ENCODE results near the gene TMEM52. TPM values are rescaled to one million over a fixed set of nuclear protein-coding genes. Genes with fewer than 3 reads are reported as not detected.
A peak's percentile ranks its signal among the peaks of the same experiment; 100 is the strongest.

The TMEM52 gene
- polyA plus RNA-seq, 3 donors: 1.5 to 2.2 (median 1.8) TPM

GRCh38 chr1:1928231-1929101 is 9.4 kb upstream of the TMEM52 start:
- DNase-seq: no peak

- DNase-seq: no peak
These were observed 8.7 kb upstream of the TMEM52 start for GRCh38 chr1:1927751-1928150.

- no peak for DNase-seq
These were observed 8.0 kb upstream of the TMEM52 start for GRCh38 chr1:1926886-1927660.

- no peak for DNase-seq
These were observed 7.3 kb upstream of the TMEM52 start for GRCh38 chr1:1926346-1926811.

GRCh38 chr1:1925437-1926345 is 6.6 kb upstream of the TMEM52 start:
- no peak for DNase-seq

GRCh38 chr1:1924849-1925248 is 5.8 kb upstream of the TMEM52 start:
- no peak for DNase-seq

- no peak for DNase-seq
These were observed 5.3 kb upstream of the TMEM52 start for GRCh38 chr1:1924386-1924785.

GRCh38 chr1:1922956-1923833 is 4.1 kb upstream of the TMEM52 start:
- DNase-seq: no peak

- DNase-seq: no peak
These were observed 3.5 kb upstream of the TMEM52 start for GRCh38 chr1:1922702-1922955.

GRCh38 chr1:1921901-1922701 is 3.0 kb upstream of the TMEM52 start:
- no peak for DNase-seq

GRCh38 chr1:1921459-1921862 is 2.4 kb upstream of the TMEM52 start:
- no peak for DNase-seq

- DNase-seq: no peak
These were observed 1.8 kb upstream of the TMEM52 start for GRCh38 chr1:1920608-1921458.

GRCh38 chr1:1920057-1920607 is 1.1 kb upstream of the TMEM52 start:
- no peak for DNase-seq

- peak; percentile 95 for DNase-seq
These were observed 401 bp upstream of the TMEM52 start for GRCh38 chr1:1919304-1920056.

- no peak for DNase-seq
These were observed 831 bp downstream of the TMEM52 start for GRCh38 chr1:1917995-1918900.

GRCh38 chr1:1917304-1917976 is 1.6 kb downstream of the TMEM52 start:
- DNase-seq: no peak

- no peak for DNase-seq
These were observed 2.2 kb downstream of the TMEM52 start for GRCh38 chr1:1916851-1917251.

Measured in renal pelvis (tissue), 4 donors.